KBM-7 (cell line): ENCODE data around the gene NR3C1.
A peak's percentile ranks its signal among the peaks of the same experiment; 100 is the strongest.

Source experiments
- DNase-seq: peaks from one replicate; pipeline ENCODE4 v3.0.0-alpha.2; 2015
- in situ Hi-C: fragments of 300-500 bp; cut with MboI; formaldehyde crosslinking; loops from 2 replicates; pipeline ENCODE4 v1.14.3; 2020; ENCODE audit warnings: low sequenced_read_pairs, low pct_unique_long_range_greater_than_20kb, mixed read lengths

NR3C1 gene

DNA sequence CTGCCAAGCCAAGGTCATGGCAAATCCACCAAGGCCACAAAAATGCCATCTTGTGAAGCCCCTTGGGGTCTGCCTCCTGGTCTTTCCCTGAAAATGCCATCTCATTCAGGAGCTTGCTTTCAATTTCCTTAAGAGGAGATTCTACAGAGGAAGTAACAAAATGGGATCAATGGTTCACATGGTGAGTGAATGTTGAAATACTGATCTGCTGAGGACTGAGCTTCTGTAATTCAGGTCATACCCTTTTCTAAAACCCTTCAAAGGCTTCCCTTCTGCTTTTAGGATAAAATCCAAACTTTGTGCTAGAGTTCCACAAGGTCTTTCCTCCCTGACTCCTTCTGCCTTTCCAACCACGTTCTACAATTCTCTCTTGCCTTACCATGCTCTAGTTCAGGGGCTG is 24.7 kb upstream of the NR3C1 start:
- in situ Hi-C loops, result no loop called here
- DNase-seq, result peak; percentile 12

GRCh38 chr5:143427122-143427735 is 23.7 kb upstream of the NR3C1 start:
- in situ Hi-C loops, result no loop called here
- DNase-seq, result no peak

- DNase-seq, result no peak
- in situ Hi-C loops, result no loop called here
Observed at GRCh38 chr5:143426437-143426991, 23.0 kb upstream of the NR3C1 start.

GRCh38 chr5:143425835-143426234 is 22.3 kb upstream of the NR3C1 start:
- no peak for DNase-seq
- in situ Hi-C loops, result no loop called here

GRCh38 chr5:143418140-143418866 is 14.8 kb upstream of the NR3C1 start:
- in situ Hi-C loops, result no loop called here

DNA sequence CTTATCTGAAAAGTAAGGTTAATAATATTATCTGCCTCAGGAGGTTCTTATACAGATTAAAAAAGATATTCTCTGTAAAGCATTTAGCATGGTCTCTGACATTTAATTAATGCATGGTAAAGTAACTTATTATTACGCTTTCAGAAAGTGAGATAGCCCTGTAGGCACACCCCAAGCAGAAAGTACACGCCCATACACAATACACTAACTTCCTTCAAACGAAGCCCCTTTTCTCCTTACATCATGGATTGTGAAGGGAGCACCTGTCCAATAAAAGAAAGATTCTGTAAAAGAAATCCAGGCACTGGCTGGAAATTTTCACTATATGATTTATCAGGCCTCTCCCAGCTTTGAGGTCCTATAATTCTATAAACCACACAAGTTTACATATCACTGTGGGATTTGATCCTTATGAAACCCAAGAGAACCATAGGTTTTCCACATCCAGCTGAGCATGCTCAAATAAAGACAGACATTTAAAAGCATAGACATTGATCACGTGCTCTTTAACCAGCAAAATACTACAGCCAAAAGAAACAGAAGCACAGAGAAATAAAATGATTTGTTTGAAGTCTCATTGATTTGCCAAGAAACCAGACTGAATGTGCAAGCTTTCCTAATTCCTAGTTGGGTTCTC is 14.1 kb upstream of the NR3C1 start:
- in situ Hi-C loops, result no loop called here

More at GRCh38 chr5:143418140-143418866, 14.8 kb upstream of the NR3C1 start:
- DNase-seq, result no peak

GRCh38 chr5:143416411-143416810 is 12.9 kb upstream of the NR3C1 start:
- in situ Hi-C loops, result no loop called here
- no peak for DNase-seq

More for the DNA sequence above, 14.1 kb upstream of the NR3C1 start:
- DNase-seq, result no peak

- DNase-seq, result no peak
Observed at GRCh38 chr5:143413958-143414669, 10.6 kb upstream of the NR3C1 start.

GRCh38 chr5:143412661-143413342 is 9.3 kb upstream of the NR3C1 start:
- in situ Hi-C loops, result no loop called here
- no peak for DNase-seq

More at GRCh38 chr5:143413958-143414669, 10.6 kb upstream of the NR3C1 start:
- in situ Hi-C loops, result no loop called here

- DNase-seq, result no peak
- in situ Hi-C loops, result no loop called here
Observed at GRCh38 chr5:143409926-143410325, 6.4 kb upstream of the NR3C1 start.

DNA sequence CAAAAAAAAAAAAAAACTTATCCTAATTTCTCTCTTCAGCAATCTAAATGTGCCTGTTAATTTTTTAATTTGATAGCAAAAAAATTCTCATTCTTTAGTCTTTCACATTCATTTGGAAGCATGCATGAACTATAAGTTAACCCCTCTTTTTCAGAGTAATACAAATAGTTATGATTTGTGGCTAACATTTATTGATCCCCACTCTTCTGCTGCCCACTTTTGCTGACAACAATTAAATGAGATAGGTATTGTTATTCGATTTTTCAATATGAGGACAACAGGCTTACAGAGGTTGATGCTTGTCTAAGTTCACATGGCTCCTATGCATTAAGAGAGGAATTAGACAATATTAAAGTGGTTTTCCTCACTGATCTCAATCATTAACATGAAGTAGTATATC is 2.9 kb upstream of the NR3C1 start:
- in situ Hi-C loops, result no loop called here
- no peak for DNase-seq

DNA sequence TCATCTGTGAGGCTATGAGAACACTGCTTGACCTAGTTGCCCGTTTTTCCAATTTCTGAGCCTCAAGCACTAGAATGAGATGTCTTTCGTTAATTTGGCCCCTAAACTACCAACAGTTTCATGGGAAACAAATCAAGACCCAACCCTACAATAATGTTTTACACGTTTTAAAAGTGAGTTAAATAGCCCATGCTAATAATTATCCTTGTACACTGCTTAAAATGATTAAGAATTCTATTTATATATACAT is 2.3 kb upstream of the NR3C1 start:
- DNase-seq, result no peak
- in situ Hi-C loops, result no loop called here

GRCh38 chr5:143405063-143405848 is 1.8 kb upstream of the NR3C1 start:
- in situ Hi-C loops, result no loop called here
- DNase-seq, result peak; percentile 91

DNA sequence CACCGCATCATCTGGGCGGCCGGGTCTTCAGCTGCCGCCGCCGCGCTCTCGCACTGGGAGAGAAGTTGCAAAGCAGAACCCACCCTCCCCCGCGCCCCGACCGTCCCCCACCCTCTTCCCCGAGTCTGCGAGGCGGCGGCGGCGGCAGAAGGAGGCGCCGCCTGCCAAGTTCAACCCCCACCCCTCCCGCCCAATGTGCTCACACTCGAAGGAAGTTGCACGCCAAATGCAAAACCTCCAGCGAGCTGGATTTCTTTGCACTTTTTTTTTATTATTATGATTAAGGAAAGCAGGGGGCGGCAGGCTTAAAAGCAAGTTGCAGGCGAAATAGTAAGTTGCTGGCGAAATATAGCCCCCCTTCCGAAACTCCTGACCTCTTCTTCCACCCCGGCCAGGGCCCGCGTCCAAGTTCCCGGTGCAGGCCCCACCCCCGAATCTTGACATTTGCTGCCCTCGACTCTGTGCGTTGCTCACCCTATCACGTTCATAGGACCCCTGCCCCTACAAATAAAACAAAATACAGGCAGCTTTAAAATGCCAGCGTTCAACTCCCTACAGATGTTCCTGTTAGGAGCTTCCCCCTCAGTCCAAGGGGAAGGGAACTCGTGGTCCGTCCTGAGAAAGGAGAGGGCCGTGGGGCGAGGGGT is 1.1 kb upstream of the NR3C1 start:
- in situ Hi-C loops, result no loop called here
- peak; percentile 85 for DNase-seq

DNA sequence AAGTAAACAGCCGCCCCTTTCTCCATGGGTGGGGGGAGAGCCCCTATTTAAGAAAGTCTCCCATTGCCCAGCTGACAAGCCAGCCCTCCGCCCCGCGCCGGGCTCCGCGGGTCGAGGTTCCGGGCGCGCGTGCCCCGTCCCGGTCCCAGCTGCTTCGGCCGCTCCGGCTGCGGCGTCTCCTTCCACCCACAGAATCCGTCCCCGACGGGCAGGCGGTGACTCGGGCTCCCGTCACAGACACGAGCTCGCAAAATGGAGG is 223 bp downstream of the NR3C1 start:
- in situ Hi-C loops, result no loop called here
- DNase-seq, result peak; percentile 84

DNA sequence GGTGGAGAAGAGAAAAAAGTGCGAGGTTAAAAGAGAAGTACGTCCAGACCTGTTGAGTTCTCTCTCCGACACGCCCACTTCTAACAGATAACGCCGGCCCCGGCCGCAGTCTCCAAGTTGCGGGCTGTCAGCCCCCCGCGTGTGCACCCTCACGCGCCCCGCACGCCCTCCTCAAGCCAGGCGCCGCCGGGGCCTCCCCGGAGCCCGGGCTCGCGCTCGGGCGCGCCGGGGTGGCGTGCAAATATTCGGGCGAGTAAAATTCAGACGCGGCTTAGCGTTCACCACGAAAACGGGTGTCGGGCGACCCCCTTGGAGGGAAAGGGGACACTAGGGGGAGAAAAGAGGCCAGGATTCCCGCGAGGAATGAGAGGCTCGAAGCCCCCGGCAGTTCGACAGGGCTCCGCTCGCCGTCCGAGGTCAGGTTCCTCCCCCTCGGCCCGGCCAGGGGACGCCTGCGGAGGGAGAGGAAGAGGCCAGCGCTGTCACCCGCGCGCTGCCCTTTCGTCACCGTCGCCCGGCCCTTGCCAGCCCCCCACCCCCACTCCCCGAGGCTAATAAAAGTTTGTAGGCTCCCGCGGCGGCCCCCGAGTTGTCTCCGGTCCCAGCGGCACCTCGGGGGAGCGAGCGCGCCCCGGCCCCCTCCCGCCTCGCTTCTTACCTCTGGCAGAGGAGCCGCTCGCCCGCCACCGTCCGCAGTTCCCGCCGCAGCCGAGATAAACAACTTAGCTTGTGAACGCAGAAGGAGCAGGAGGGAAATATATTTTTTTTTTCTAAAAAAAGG is 743 bp downstream of the NR3C1 start:
- peak; percentile 70 for DNase-seq
- in situ Hi-C loops, result no loop called here

DNA sequence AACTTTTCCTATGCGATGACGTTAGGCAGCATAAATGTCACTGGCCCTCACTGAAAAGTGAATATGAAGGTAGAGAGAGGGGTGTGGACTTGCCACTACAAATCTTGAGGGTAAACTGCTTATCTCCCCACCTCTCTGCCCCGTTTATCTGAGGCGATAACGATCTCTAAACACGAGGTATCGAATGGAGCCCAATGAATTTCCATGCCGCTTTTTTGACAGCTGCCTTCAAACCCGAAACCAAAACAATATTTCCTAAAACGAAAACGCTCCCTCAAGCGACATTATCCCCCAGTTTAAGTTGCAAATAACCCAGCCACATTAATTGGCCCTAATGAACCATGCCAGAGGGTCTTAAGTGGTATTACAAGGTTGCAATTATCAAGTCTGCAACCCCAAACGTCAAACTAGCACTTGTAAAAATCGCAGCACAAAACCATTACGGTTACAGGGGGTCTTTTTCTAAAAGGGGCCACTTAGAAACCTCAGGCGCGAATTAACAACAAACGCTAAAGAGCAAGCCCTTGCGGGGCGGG is 1.4 kb downstream of the NR3C1 start:
- in situ Hi-C loops, result no loop called here
- DNase-seq, result no peak
